Stimulated activated CD4-positive, alpha-beta T cell treated with anti-CD3 and anti-CD28 coated beads, Interleukin-15, amount 100 ng/mL, for 1 hour (primary cell): ENCODE data around the gene SDR9C7.
"Not testable (repeated sequence)": the region's sequence is repeated elsewhere in the genome, so short reads cannot be mapped to it uniquely, and the experiment has no call there.

ENCODE experiments used
- DNase-seq, 2 donors: peaks; one replicate each; pipeline ENCODE4 v3.0.0-alpha.2; 2020; ENCODE audit warnings: low read depth in 1 of 2, low spot score in 1 of 2

SDR9C7 gene

GRCh38 chr12:56933826-56934625, at the start of gene SDR9C7:
Gene SDR9C7, minus strand, starts transcription at chr12:56934408. Its CDS starts 147 bp downstream, at chr12:56934261.
- DNase-seq = no peak

DNA sequence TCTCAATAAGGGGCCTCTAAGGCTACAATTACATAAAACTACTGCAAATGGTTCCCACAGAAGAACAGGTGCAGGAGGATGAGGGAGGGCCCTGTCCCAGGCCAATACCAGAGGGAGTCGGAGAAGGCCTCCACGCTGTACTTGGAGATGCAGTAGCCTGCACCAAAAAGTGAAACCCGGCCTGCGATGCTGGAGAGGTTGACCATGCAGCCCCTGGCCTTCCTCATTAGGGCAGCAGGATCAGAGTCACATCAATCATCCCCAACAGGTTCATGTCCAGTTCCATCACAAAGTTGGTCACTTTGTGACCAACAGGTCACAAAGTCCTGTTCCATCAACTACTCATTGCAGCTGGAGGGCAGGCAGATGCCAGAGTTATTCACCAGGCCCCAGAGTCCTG, 49.2 kb upstream of the SDR9C7 start:
- DNase-seq = no peak

- not testable (repeated sequence) for DNase-seq
These were observed 48.5 kb upstream of the SDR9C7 start for GRCh38 chr12:56982578-56983236.

GRCh38 chr12:56980941-56981530, 46.8 kb upstream of the SDR9C7 start:
- no peak for DNase-seq

DNA sequence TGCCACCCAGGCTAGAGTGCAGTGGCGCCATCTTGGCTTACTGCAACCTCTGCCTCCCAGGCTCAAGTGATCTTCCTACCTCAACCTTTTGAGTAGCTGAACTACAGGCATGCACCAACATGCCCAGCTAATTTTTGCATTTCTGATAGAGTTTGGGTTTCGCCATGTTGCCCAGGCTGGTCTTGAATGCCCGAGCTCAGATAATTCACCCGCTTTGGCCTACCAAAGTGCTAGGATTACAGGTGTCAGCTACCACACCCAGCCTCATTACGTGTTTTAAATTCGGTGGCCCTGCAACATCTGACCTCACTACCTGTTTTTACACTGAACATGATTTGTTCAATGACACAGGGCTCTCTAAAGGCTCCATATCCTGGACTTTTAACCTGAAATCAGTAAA, 46.1 kb upstream of the SDR9C7 start:
- DNase-seq = no peak

- DNase-seq = no peak
These were observed 45.4 kb upstream of the SDR9C7 start for GRCh38 chr12:56979628-56980027.

GRCh38 chr12:56978397-56979138, 44.4 kb upstream of the SDR9C7 start:
- no peak for DNase-seq

DNA sequence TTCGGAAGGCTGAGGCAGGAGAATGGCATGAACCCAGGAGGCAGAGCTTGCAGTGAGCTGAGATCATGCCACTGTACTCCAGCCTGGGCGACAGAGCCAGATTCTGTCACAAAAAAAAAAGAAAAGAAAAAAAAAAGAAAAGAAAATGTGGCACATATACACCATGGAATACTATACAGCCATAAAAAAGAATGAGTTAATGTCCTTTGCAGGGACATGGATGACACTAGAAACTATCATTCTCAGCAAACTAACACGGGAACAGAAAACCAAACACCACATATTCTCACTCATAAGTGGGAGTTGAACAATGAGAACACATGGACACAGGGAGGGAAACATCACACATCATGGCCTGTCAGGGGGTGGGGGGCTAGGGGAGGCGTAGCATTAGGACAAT, 43.2 kb upstream of the SDR9C7 start:
- not testable (repeated sequence) for DNase-seq

- not testable (repeated sequence) for DNase-seq
These were observed 40.0 kb upstream of the SDR9C7 start for GRCh38 chr12:56974224-56974623.

DNA sequence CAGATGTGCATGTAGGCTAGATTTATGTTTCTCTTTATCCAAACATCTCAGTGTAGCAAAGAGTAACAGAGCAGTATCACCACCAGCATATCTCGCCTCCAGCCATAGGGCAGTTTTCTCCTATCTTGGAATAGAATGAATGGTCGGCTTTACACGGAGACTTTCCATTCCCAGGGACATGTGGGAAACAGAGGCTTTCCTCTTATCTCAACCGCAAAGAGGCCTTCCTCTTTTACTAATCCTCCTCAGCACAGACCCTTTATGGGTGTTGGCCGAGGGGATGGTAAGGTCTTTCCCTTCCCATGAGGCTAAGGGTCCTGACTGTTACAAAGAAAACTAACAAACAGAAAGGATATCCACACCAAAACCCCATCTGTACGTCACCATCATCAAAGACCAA, 34.7 kb upstream of the SDR9C7 start:
- DNase-seq = not testable (repeated sequence)

DNA sequence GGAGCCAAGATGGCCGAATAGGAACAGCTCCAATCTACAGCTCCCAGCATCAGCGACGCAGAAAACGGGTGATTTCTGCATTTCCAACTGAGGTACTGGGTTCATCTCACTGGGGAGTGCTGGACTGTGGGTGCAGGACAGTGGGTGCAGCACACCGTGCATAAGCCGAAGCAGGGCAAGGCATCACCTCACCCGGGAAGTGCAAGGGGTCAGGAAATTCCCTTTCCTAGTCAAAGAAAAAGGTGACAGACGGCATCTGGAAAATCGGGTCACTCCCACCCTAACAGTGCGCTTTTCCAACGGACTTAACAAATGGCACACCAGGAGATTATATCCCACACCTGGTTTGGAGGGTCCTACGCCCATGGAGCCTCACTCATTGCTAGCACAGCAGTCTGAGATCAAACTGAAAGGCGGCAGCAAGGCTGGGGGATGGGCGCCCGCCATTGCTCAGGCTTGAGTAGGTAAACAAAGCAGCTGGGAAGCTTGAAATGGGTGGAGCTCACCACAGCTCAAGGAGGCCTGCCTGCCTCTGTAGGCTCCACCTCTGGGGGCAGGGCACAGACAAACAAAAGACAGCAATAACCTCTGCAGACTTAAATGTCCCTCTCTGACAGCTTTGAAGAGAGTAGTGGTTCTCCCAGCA, 31.9 kb upstream of the SDR9C7 start:
- not testable (repeated sequence) for DNase-seq

GRCh38 chr12:56965124-56965523, 30.9 kb upstream of the SDR9C7 start:
- DNase-seq = not testable (repeated sequence)

DNA sequence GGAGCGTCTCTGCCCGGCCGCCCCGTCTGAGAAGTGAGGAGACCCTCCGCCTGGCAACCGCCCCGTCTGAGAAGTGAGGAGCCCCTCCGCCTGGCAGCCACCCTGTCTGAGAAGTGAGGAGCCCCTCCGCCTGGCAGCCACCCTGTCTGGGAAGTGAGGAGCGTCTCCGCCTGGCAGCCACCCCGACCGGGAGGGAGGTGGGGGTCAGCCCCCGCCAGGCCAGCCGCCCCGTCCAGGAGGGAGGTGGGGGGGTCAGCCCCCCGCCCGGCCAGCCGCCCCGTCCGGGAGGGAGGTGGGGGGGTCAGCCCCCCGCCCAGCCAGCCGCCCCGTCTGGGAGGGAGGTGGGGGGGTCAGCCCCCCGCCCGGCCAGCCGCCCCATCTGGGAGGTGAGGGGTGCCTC, 29.3 kb upstream of the SDR9C7 start:
- DNase-seq = not testable (repeated sequence)

- not testable (repeated sequence) for DNase-seq
These were observed 28.0 kb upstream of the SDR9C7 start for GRCh38 chr12:56962247-56962646.

- DNase-seq = no peak
These were observed 24.2 kb upstream of the SDR9C7 start for GRCh38 chr12:56958422-56958821.

GRCh38 chr12:56957229-56958052, 23.2 kb upstream of the SDR9C7 start, which contains the start of gene RDH16:
Gene RDH16, minus strand, starts transcription at chr12:56957608. Its CDS starts 146 bp downstream, at chr12:56957462.
- no peak for DNase-seq

- no peak for DNase-seq
These were observed 21.5 kb upstream of the SDR9C7 start for GRCh38 chr12:56955631-56956256.

DNA sequence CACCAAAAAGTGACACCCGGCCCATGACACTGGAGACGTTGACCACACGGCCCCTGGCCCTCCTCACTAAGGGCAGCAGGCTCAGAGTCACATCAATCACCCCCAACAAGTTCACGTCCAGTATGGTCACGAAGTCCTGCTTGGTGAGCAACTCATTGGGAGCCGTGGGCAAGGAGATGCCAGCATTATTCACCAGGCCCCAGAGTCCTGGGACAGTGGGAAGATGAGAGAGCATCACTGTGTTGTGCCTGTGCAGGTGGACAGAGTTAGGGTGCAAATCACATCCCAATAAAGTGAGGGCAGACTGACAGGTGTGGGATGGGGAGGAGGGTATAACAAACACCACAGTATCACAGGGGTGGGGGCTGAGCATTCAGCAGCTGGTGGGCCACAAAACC, 20.7 kb upstream of the SDR9C7 start:
- no peak for DNase-seq
